ENCODE measurements around the gene WLS. TPM values are rescaled to one million over a fixed set of nuclear protein-coding genes. Genes with fewer than 3 reads are reported as not detected.

Gene WLS
- total RNA-seq, 1 donor from 2014 or later, result 187 TPM

- Mint-ChIP-seq H3K4me3 (ENCODE audit: unreplicated experiment) (no peak overlapping the region), H3K4me1 (ENCODE audit: low read depth, unreplicated experiment) (peaks cover 10% of the 10 kb centered on the region), H3K27ac (ENCODE audit: unreplicated experiment) (no peak overlapping the region)
Measured at GRCh38 chr1:68191717-68192116, 40.6 kb downstream of the WLS start.

GRCh38 chr1:68188644-68189340, 43.5 kb downstream of the WLS start:
- Mint-ChIP-seq H3K27me3 (ENCODE audit: low read depth, unreplicated experiment) (no peaks in the 10 kb centered on the region), H3K4me1 (ENCODE audit: low read depth, unreplicated experiment) (peaks cover 10% of the 10 kb centered on the region), H3K36me3 (ENCODE audit: low read depth, unreplicated experiment) (peaks cover 31% of the 10 kb centered on the region), H3K27ac (ENCODE audit: unreplicated experiment) (no peak overlapping the region), H3K9me3 (ENCODE audit: unreplicated experiment) (no peaks in the 10 kb centered on the region), H3K4me3 (ENCODE audit: unreplicated experiment) (no peak overlapping the region)
- Histone ChIP-seq H3K4me3 (ENCODE audit: insufficient read depth, low read depth, low read length) (no peak overlapping the region), H3K4me1 (ENCODE audit: insufficient read depth, low read length) (peaks cover 4% of the 10 kb centered on the region), H3K4me2 (ENCODE audit: low read length) (peak overlapping the region; percentile 40), H3K27ac (ENCODE audit: low read depth, low read length) (peak overlapping the region; percentile 75), H2AFZ (ENCODE audit: low read depth, low read length) (no peak overlapping the region), H3K9me3 (ENCODE audit: insufficient read depth, low read depth, low read length) (no peaks in the 10 kb centered on the region), H3K36me3 (ENCODE audit: insufficient read depth, low read length) (peaks cover 35% of the 10 kb centered on the region), H3K9ac (ENCODE audit: low read length) (peak overlapping the region; percentile 45), H3K27me3 (ENCODE audit: insufficient read depth, low read length) (no peaks in the 10 kb centered on the region), H4K20me1 (ENCODE audit: insufficient read depth, low read length) (peaks cover 6% of the 10 kb centered on the region), H3K79me2 (ENCODE audit: insufficient read depth, low read length) (peaks cover 22% of the 10 kb centered on the region)
- FAIRE-seq (no peak), DNase-seq (ENCODE audit: low read depth) (no peak)
- TF ChIP-seq EZH2 (IDR thresholded peaks at IDR 0.05; ENCODE audit: insufficient read depth, low read length), result no peak
- TF ChIP-seq CTCF (IDR thresholded peaks at IDR 0.05; ENCODE audit: insufficient read depth, low read depth, low read length), result no peak

More at GRCh38 chr1:68191717-68192116, 40.6 kb downstream of the WLS start:
- H4K20me1 ChIP-seq (ENCODE audit: insufficient read depth, low read length), result no peaks in the 10 kb centered on the region
- peaks cover 41% of the 10 kb centered on the region for H3K79me2 ChIP-seq (ENCODE audit: insufficient read depth, low read length)
- peaks cover 8% of the 10 kb centered on the region for H3K4me1 ChIP-seq (ENCODE audit: insufficient read depth, low read length)
- H3K9ac ChIP-seq (ENCODE audit: low read length), result no peak overlapping the region
- H3K27ac ChIP-seq (ENCODE audit: low read depth, low read length), result no peak overlapping the region
- no peak overlapping the region for H3K4me3 ChIP-seq (ENCODE audit: insufficient read depth, low read depth, low read length)
- no peak for DNase-seq (ENCODE audit: low read depth)
- no peak for FAIRE-seq
- no peaks in the 10 kb centered on the region for H3K27me3 Mint-ChIP-seq (ENCODE audit: low read depth, unreplicated experiment)
- no peaks in the 10 kb centered on the region for H3K9me3 Mint-ChIP-seq (ENCODE audit: unreplicated experiment)
- no peaks in the 10 kb centered on the region for H3K9me3 ChIP-seq (ENCODE audit: insufficient read depth, low read depth, low read length)
- H3K27me3 ChIP-seq (ENCODE audit: insufficient read depth, low read length), result no peaks in the 10 kb centered on the region
- H3K4me2 ChIP-seq (ENCODE audit: low read length), result no peak overlapping the region
- peaks cover 32% of the 10 kb centered on the region for H3K36me3 ChIP-seq (ENCODE audit: insufficient read depth, low read length)
- TF ChIP-seq CTCF (IDR thresholded peaks at IDR 0.05; ENCODE audit: insufficient read depth, low read depth, low read length), result no peak
- peaks cover 18% of the 10 kb centered on the region for H3K36me3 Mint-ChIP-seq (ENCODE audit: low read depth, unreplicated experiment)
- no peak overlapping the region for H2AFZ ChIP-seq (ENCODE audit: low read depth, low read length)

- peaks cover 28% of the 10 kb centered on the region for H3K36me3 Mint-ChIP-seq (ENCODE audit: low read depth, unreplicated experiment)
- H3K36me3 ChIP-seq (ENCODE audit: insufficient read depth, low read length), result peaks cover 31% of the 10 kb centered on the region
- TF ChIP-seq EZH2 (IDR thresholded peaks at IDR 0.05; ENCODE audit: insufficient read depth, low read length), result no peak
- H3K4me3 ChIP-seq (ENCODE audit: insufficient read depth, low read depth, low read length), result no peak overlapping the region
- peak overlapping the region; percentile 45 for H3K9ac ChIP-seq (ENCODE audit: low read length)
- no peak overlapping the region for H2AFZ ChIP-seq (ENCODE audit: low read depth, low read length)
- FAIRE-seq, result no peak
- no peaks in the 10 kb centered on the region for H3K27me3 Mint-ChIP-seq (ENCODE audit: low read depth, unreplicated experiment)
- H3K27ac Mint-ChIP-seq (ENCODE audit: unreplicated experiment), result no peak overlapping the region
- peak overlapping the region; percentile 75 for H3K27ac ChIP-seq (ENCODE audit: low read depth, low read length)
- no peak overlapping the region for H3K4me3 Mint-ChIP-seq (ENCODE audit: unreplicated experiment)
- peaks cover 10% of the 10 kb centered on the region for H3K4me1 Mint-ChIP-seq (ENCODE audit: low read depth, unreplicated experiment)
- H3K27me3 ChIP-seq (ENCODE audit: insufficient read depth, low read length), result no peaks in the 10 kb centered on the region
- peaks cover 6% of the 10 kb centered on the region for H4K20me1 ChIP-seq (ENCODE audit: insufficient read depth, low read length)
- H3K9me3 Mint-ChIP-seq (ENCODE audit: unreplicated experiment), result no peaks in the 10 kb centered on the region
- H3K4me2 ChIP-seq (ENCODE audit: low read length), result peak overlapping the region; percentile 40
- no peaks in the 10 kb centered on the region for H3K9me3 ChIP-seq (ENCODE audit: insufficient read depth, low read depth, low read length)
- peaks cover 18% of the 10 kb centered on the region for H3K79me2 ChIP-seq (ENCODE audit: insufficient read depth, low read length)
- H3K4me1 ChIP-seq (ENCODE audit: insufficient read depth, low read length), result peaks cover 4% of the 10 kb centered on the region
- no peak for DNase-seq (ENCODE audit: low read depth)
Measured at GRCh38 chr1:68188060-68188538, 44.2 kb downstream of the WLS start.
